BLaER1 (cell line): ENCODE data around the gene PPP1R17.
A peak's percentile ranks its signal among the peaks of the same experiment; 100 is the strongest.

Experiments used
- H3K27ac ChIP-seq: shearing (Covaris generic); formaldehyde crosslinking; 2 replicates; pipeline ENCODE4 v1.8.1; 2022
- H3K27me3 ChIP-seq: shearing (Covaris generic); formaldehyde crosslinking; 2 replicates; pipeline ENCODE4 v1.8.1; 2022
- H3K36me3 ChIP-seq: shearing (Covaris generic); formaldehyde crosslinking; 2 replicates; pipeline ENCODE4 v1.8.1; 2022
- H3K4me1 ChIP-seq: shearing (Covaris generic); formaldehyde crosslinking; 2 replicates; pipeline ENCODE4 v1.8.1; 2022
- H3K4me2 ChIP-seq: shearing (Covaris generic); formaldehyde crosslinking; 2 replicates; pipeline ENCODE4 v1.8.1; 2022
- H3K4me3 ChIP-seq: shearing (Covaris generic); formaldehyde crosslinking; 2 replicates; pipeline ENCODE4 v1.8.1; 2022
- H3K9ac ChIP-seq: shearing (Covaris generic); formaldehyde crosslinking; 2 replicates; pipeline ENCODE4 v1.8.1; 2022
- H3K9me3 ChIP-seq: shearing (Covaris generic); formaldehyde crosslinking; 2 replicates; pipeline ENCODE4 v1.8.1; 2022
- H4K20me1 ChIP-seq: shearing (Covaris generic); formaldehyde crosslinking; 2 replicates; pipeline ENCODE4 v1.8.1; 2022
- Cebpa-rat ChIP-seq: shearing (Covaris generic); IDR thresholded peaks from 2 replicates; pipeline ENCODE4 v1.8.1; 2022

Gene PPP1R17

DNA sequence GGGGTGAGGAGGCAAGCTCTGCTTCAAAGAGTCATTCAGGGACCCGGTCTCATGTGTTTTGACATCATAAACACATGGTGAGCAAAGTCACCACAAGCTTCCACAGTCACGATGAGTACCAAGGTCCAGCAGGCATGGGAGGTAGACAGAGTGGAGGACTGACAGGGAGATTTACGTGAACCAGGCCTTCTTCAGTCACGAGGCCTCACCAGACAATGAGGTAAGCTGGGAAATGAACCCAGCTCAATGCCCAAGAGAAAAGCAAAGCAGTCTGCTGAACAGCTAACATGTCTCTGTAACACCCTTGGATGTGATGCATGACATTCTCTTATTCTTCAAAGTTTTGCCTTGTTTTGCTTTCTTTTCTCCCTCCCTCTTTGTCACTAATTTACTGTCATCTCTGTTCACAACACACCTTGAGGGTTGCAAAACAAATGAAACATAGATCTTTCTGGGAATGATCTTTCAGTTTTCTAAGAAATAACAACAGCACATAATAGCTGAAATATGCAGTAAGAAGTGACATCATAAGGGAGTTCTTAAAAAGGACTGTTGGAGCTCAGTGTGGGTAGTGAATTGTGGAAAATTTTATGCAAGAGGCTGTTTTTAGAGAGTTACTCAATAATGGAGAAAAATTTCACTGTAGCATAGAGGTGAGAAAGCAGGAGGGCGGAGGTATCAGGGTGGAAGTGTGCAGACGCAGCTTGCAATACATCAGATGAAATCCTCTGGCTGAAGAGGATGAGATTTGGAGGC is 9.0 kb downstream of the PPP1R17 start:
- Histone ChIP-seq H4K20me1 (no peaks in the 10 kb centered on the region), H3K4me2 (no peak overlapping the region), H3K27ac (no peak overlapping the region), H3K9me3 (no peaks in the 10 kb centered on the region; the same call in 1 of the 2 replicates), H3K9ac (no peak overlapping the region), H3K27me3 (no peaks in the 10 kb centered on the region), H3K36me3 (no peaks in the 10 kb centered on the region), H3K4me3 (no peak overlapping the region), H3K4me1 (no peaks in the 10 kb centered on the region)
- TF ChIP-seq Cebpa-rat: no peak

DNA sequence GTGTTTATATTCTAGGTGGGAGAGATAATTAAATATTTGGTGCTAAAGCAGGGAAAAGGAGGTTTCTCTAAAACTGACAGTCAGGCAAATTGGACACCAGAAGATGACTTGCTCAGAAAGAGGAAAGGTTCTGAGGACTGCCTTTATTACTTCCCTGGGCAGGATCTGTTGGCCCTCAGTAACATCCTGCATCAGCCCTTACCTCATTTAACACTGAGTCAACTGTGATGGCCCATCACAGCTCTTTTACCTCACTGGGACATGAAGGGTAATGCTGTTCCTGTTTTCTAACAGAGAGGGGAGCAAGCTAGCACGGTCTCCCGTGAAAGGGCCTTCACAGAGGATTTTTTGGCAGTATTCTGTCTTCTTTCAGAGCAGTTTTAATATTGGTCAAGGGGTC is 12.0 kb downstream of the PPP1R17 start:
- Histone ChIP-seq H3K4me2 (no peak overlapping the region), H3K4me3 (no peak overlapping the region), H3K4me1 (no peaks in the 10 kb centered on the region), H3K9me3 (no peaks in the 10 kb centered on the region; the same call in 1 of the 2 replicates), H4K20me1 (no peaks in the 10 kb centered on the region), H3K27me3 (no peaks in the 10 kb centered on the region), H3K27ac (no peak overlapping the region), H3K9ac (no peak overlapping the region), H3K36me3 (no peaks in the 10 kb centered on the region)
- TF ChIP-seq Cebpa-rat: no peak

DNA sequence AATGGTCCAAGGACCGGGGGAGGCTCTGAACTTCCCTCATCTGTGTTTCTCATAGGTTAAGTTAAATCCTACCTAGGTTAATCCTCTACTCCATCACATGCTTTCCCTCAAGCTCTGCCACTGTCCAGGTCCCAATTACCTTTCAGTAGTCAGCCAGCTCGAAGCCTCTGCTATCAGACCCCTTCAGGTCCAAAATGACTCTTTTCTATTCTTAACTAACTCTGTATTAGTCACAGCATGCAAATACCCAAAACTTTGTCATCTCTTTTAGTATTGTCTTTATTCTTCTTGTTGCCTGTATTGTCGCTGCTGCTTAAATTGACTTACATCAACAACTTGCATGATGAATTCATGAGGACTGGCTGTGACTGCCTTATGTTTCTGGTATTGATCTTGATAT is 15.3 kb downstream of the PPP1R17 start:
- H3K4me2 ChIP-seq: no peak overlapping the region
- peaks cover 6% of the 10 kb centered on the region for H3K4me1 ChIP-seq
- TF ChIP-seq Cebpa-rat: no peak
- no peaks in the 10 kb centered on the region for H3K27me3 ChIP-seq
- no peak overlapping the region for H3K4me3 ChIP-seq
- no peaks in the 10 kb centered on the region for H3K36me3 ChIP-seq
- H3K9me3 ChIP-seq: no peaks in the 10 kb centered on the region; the same call in 1 of the 2 replicates
- no peak overlapping the region for H3K9ac ChIP-seq
- no peaks in the 10 kb centered on the region for H4K20me1 ChIP-seq
- H3K27ac ChIP-seq: no peak overlapping the region

DNA sequence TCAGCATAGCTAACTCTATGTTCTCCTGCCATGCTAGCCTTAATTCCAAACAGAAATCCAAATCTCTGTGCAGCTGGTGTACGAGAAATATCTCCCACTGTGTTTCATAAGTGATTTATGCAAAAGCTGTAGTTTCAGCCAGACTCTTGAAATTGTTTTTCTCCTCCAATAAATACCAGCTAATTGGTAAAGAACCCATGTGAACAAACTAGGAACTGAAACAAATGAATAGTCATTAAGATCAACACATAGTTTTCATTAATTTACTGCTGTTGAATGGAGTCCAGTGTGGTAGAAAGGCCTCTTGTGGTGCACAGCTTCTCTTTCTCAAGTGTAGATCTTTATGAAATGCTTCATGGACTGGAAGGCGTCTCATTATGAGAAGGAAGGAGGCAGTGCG is 18.4 kb downstream of the PPP1R17 start:
- Histone ChIP-seq H3K4me2 (no peak overlapping the region), H3K4me3 (no peak overlapping the region), H3K9ac (no peak overlapping the region), H3K4me1 (peaks cover 7% of the 10 kb centered on the region), H4K20me1 (no peaks in the 10 kb centered on the region), H3K27me3 (no peaks in the 10 kb centered on the region), H3K9me3 (no peaks in the 10 kb centered on the region; the same call in 1 of the 2 replicates), H3K36me3 (no peaks in the 10 kb centered on the region), H3K27ac (no peak overlapping the region)
- TF ChIP-seq Cebpa-rat: no peak

DNA sequence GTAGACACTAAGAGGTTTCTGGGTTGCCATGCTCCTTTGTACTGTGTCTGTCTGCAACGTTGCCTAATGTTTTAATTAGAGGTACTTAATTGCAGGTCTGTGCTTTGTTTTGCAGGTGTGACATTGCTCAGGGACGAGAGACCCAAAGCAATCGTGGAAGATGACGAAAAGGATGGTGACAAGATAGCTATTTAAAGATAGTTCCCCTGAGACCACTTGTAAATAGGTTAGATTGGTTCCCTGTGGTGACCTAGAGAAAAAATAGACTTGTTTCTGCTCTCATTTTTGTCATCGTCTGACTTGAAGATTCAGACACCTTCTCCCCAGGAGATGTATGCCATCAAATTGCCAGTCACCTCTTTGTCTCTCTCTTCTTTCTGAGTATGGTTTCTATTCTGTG is 20.1 kb downstream of the PPP1R17 start:
- H3K9ac ChIP-seq: no peak overlapping the region
- H3K4me1 ChIP-seq: peaks cover 7% of the 10 kb centered on the region
- H4K20me1 ChIP-seq: no peaks in the 10 kb centered on the region
- no peaks in the 10 kb centered on the region for H3K36me3 ChIP-seq
- H3K27ac ChIP-seq: no peak overlapping the region
- H3K4me2 ChIP-seq: peak overlapping the region; percentile 52
- H3K4me3 ChIP-seq: no peak overlapping the region
- H3K9me3 ChIP-seq: no peaks in the 10 kb centered on the region
- no peak for TF ChIP-seq Cebpa-rat
- no peaks in the 10 kb centered on the region for H3K27me3 ChIP-seq

DNA sequence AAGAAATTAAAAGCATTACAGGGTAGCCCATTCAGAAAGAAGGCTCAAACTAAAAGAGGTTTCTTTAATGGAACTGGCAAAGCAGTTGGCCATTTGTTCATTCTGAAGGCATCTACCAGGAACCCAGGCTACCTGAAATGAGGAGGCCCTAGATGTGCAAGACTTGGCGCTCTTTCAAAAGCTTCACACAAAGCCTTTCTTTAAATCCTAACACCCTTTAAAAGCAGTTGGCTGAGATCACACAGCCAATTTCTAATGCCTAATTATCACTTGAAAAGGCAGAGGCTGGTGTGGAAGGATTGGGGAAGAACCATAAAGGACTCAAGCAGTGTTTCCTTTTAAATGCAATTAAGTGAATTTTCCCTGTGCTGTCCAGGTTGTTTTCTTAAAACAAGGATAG is 23.2 kb downstream of the PPP1R17 start:
- Histone ChIP-seq H4K20me1 (no peaks in the 10 kb centered on the region), H3K27ac (no peak overlapping the region), H3K9ac (no peak overlapping the region), H3K27me3 (no peaks in the 10 kb centered on the region), H3K4me2 (no peak overlapping the region), H3K4me3 (no peak overlapping the region), H3K4me1 (peaks cover 7% of the 10 kb centered on the region), H3K9me3 (peaks cover 10% of the 10 kb centered on the region; the same call in 1 of the 2 replicates), H3K36me3 (no peaks in the 10 kb centered on the region)
- no peak for TF ChIP-seq Cebpa-rat

DNA sequence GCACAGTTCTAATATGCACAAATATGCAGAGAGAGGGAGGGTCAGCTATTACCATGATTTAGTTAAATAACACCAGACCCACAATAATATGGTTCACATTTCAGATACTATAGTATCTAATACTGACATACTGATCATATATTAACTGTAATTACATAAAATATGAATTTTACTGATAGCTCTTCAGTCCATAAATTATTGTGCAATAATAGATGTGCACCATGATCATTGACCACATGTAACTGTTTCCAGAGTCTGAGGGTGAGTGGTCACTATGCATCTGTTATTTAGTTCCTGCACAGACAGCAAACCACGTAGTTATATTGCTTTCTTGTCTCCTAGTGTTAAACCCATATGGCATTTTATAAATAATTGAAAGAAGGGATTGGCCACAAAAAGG is 29.3 kb downstream of the PPP1R17 start:
- Histone ChIP-seq H3K4me3 (no peak overlapping the region), H3K9ac (no peak overlapping the region), H3K4me2 (no peak overlapping the region), H3K9me3 (peaks cover 10% of the 10 kb centered on the region; the same call in 1 of the 2 replicates), H3K27me3 (no peaks in the 10 kb centered on the region), H4K20me1 (no peaks in the 10 kb centered on the region), H3K4me1 (no peaks in the 10 kb centered on the region), H3K36me3 (no peaks in the 10 kb centered on the region), H3K27ac (no peak overlapping the region)
- no peak for TF ChIP-seq Cebpa-rat

DNA sequence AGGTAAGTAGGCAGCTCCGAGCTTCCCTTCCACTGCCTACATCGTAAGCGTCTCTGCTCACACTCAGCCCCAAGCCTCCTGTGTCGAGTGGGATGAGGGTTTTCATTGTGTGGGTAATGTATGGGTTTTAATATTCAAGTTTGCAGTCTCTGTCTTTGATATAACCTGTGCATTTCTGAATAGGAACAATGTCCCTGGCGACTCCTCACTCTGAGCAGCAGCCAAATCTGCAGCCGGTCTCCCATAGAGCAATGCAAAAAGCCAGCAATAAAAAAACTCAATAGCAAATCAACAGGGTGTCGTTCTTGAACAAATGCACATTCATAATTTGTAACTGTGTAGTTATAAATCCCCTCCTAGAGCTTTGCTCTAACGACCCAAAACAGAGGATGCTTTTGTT is 33.4 kb downstream of the PPP1R17 start:
- Histone ChIP-seq H3K4me2 (no peak overlapping the region), H3K9ac (no peak overlapping the region), H3K36me3 (no peaks in the 10 kb centered on the region), H3K4me3 (no peak overlapping the region), H3K27ac (no peak overlapping the region), H4K20me1 (no peaks in the 10 kb centered on the region), H3K9me3 (no peaks in the 10 kb centered on the region), H3K27me3 (no peaks in the 10 kb centered on the region), H3K4me1 (no peaks in the 10 kb centered on the region)
- no peak for TF ChIP-seq Cebpa-rat

DNA sequence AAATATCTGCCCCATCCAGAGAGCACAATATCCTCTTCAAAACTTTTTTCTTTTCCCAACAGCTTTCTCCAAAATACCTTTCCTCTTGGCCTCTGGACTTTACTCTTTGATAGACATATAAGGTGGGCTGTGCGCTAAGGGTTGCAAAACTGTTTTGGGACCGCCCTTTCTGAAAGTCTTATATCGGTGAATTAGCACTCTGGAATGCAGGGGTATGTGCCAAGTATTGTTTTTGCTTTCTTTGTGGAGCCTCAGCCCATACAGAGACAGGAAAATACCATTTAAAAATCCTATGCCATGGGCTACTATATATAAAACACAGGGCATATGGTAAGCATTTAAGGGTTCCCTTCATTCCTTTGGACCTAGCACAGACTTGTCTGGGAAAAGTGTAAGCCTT is 37.7 kb downstream of the PPP1R17 start:
- no peak overlapping the region for H3K4me3 ChIP-seq
- H3K9me3 ChIP-seq: no peaks in the 10 kb centered on the region
- H3K9ac ChIP-seq: no peak overlapping the region
- H3K4me2 ChIP-seq: no peak overlapping the region
- no peaks in the 10 kb centered on the region for H3K36me3 ChIP-seq
- H4K20me1 ChIP-seq: no peaks in the 10 kb centered on the region
- H3K27ac ChIP-seq: no peak overlapping the region
- TF ChIP-seq Cebpa-rat: no peak
- no peaks in the 10 kb centered on the region for H3K4me1 ChIP-seq
- H3K27me3 ChIP-seq: no peaks in the 10 kb centered on the region

DNA sequence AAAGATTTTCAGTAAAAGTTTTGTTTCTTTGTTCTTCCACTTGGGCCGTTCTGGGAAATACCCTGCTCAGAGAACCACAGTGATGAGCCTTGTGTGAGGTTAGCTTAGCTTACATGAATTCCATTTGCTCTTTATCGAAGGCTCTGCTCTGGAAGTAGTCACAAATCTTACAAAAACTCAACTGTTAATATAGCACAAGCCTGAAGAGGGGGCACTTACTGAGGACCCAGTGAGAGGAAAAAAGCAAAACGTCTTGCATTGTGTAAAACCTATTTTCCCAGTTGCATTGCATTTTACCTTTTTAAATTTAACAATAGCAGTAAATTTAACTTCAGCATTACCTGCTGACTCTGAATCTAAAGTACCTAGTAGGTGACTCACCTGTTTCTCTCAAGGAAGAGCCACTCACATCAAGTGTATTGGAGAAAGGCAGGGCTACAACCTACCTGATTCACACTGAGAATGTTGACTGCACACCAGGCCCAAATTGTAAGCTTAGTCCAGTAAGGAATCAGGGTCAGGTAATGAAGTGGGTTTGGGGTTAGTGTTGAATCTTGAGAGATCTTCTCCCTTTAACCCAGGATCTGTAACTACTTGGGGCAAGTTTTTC is 42.3 kb downstream of the PPP1R17 start:
- Histone ChIP-seq H3K36me3 (no peaks in the 10 kb centered on the region), H3K27me3 (no peaks in the 10 kb centered on the region)
- TF ChIP-seq Cebpa-rat: no peak

More for the DNA sequence above, 42.3 kb downstream of the PPP1R17 start:
- no peaks in the 10 kb centered on the region for H3K4me1 ChIP-seq
- no peak overlapping the region for H3K4me3 ChIP-seq
- no peak overlapping the region for H3K27ac ChIP-seq
- no peak overlapping the region for H3K9ac ChIP-seq
- no peaks in the 10 kb centered on the region for H4K20me1 ChIP-seq
- H3K4me2 ChIP-seq: no peak overlapping the region
- H3K9me3 ChIP-seq: no peaks in the 10 kb centered on the region
